ENCODE measurements around the gene ISCU.
"Not testable (repeated sequence)": the region's sequence is repeated elsewhere in the genome, so short reads cannot be mapped to it uniquely, and the experiment has no call there.

The ISCU gene

GRCh38 chr12:108543652-108544051 lies 18.7 kb upstream of the ISCU start:
- DNase-seq (ENCODE audit: low read depth in 2 of 2) = peak in 1 of 2 experiments; percentile 14

- DNase-seq (ENCODE audit: low read depth in 2 of 2) = no peak
Observed at GRCh38 chr12:108547686-108548085, 14.7 kb upstream of the ISCU start.

- DNase-seq (ENCODE audit: low read depth in 2 of 2) = no peak
Observed at GRCh38 chr12:108548954-108549521, 13.4 kb upstream of the ISCU start.

- DNase-seq (ENCODE audit: low read depth in 2 of 2) = no peak
Observed at GRCh38 chr12:108551535-108551934, 10.9 kb upstream of the ISCU start.

- DNase-seq (ENCODE audit: low read depth in 2 of 2) = no peak
Observed at GRCh38 chr12:108553799-108554198, 8.6 kb upstream of the ISCU start.

- not testable (repeated sequence) for DNase-seq (ENCODE audit: low read depth in 2 of 2)
Observed at GRCh38 chr12:108555383-108555782, 7.0 kb upstream of the ISCU start.

GRCh38 chr12:108559007-108559655 lies 3.3 kb upstream of the ISCU start:
- no peak for DNase-seq (ENCODE audit: low read depth in 2 of 2)

- no peak for DNase-seq (ENCODE audit: low read depth in 2 of 2)
Observed at GRCh38 chr12:108559748-108560147, 2.6 kb upstream of the ISCU start.

GRCh38 chr12:108560321-108560721 lies 2.1 kb upstream of the ISCU start:
- no peak for DNase-seq (ENCODE audit: low read depth in 2 of 2)

GRCh38 chr12:108560752-108561719 lies 1.4 kb upstream of the ISCU start, which contains the start of gene SART3:
Gene SART3 (minus strand): TSS chr12:108561173. CDS start chr12:108561154, 19 bp downstream.
- DNase-seq (ENCODE audit: low read depth in 2 of 2) = peak; percentile 62 to 64

- no peak for DNase-seq (ENCODE audit: low read depth in 2 of 2)
Observed at GRCh38 chr12:108561852-108562347, 496 bp upstream of the ISCU start.

GRCh38 chr12:108563136-108563803 lies 874 bp downstream of the ISCU start:
- DNase-seq (ENCODE audit: low read depth in 2 of 2) = peak; percentile 56 to 63

GRCh38 chr12:108563804-108564151 lies 1.4 kb downstream of the ISCU start:
- no peak for DNase-seq (ENCODE audit: low read depth in 2 of 2)

GRCh38 chr12:108564724-108565123 lies 2.3 kb downstream of the ISCU start:
- DNase-seq (ENCODE audit: low read depth in 2 of 2) = no peak

- DNase-seq (ENCODE audit: low read depth in 2 of 2) = no peak
Observed at GRCh38 chr12:108565146-108565545, 2.8 kb downstream of the ISCU start.

- DNase-seq (ENCODE audit: low read depth in 2 of 2) = no peak
Observed at GRCh38 chr12:108565976-108566375, 3.6 kb downstream of the ISCU start.

- DNase-seq (ENCODE audit: low read depth in 2 of 2) = no peak
Observed at GRCh38 chr12:108566452-108566851, 4.1 kb downstream of the ISCU start.

GRCh38 chr12:108567406-108568337 lies 5.3 kb downstream of the ISCU start:
- no peak for DNase-seq (ENCODE audit: low read depth in 2 of 2)

- DNase-seq (ENCODE audit: low read depth in 2 of 2) = no peak
Observed at GRCh38 chr12:108568338-108569154, 6.2 kb downstream of the ISCU start.
